GM19324 (cell line): ENCODE measurements around the gene PIK3CA.
"Not testable (repeated sequence)": the region's sequence is repeated elsewhere in the genome, so short reads cannot be mapped to it uniquely, and the experiment has no call there.

Experiments
- ATAC-seq: cut with Tn5 transposase; IDR thresholded peaks from one replicate; pipeline ENCODE4 v1.9.1; 2021; ENCODE audit warnings: mild to moderate bottlenecking, moderate library complexity; ENCODE audit not compliant: unreplicated experiment, low FRiP score

PIK3CA gene

DNA sequence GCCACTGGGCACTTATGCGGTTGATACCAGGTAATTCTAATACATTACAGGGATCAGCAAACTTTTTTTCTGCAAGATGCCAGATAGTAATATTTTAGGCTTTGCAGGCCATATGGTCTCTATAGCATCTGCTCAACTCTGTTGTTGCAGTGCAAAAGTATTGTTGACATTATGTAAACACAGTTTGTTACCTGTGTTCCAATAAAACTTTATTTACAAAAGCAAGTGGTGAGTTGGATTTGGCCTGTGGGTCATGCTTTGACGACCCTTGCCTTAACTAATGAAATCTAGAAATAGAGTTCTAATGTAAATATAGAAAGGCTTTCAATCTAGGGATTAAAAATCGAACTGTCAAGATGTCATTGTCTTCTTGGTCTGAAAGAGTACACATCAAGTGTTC, 44.4 kb downstream of the PIK3CA start:
- no peak for ATAC-seq

DNA sequence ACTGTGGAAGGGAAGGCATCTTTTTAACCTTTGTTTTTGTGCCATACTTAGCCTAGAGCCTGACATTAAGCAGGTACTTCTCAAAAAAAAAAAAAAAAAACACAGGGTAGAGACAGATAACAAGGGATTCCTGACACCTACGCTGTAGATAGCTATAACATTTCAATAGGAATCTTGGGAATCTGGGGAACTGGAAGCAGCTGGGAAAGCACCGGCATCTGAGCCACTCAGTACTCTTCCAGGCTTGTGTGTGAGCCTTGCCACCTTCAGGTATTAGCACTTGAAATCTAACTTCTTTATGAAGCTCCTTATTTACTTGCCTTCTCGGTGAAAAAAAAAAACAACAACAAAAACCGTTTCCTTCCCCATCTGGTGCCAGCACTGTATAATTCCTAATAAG, 46.8 kb downstream of the PIK3CA start:
- ATAC-seq: no peak

DNA sequence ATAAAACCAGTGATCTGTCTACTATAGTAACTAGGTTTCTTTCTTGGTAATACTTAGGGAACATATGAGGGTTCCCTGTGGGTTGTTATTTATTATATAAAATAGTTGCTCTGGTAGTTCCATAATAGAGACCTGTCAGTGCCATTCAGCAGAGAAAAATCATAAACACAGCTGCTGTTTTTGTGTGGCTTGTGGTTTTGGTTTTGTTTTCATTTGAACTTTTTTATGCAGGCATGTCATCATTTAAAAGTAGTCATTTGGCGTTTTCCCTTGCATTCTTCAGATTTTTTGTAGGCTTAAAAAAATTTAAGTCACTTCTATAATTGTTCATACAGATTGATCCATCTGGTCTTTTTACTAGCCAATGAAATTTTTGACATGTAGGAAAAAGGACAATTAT, 47.9 kb downstream of the PIK3CA start:
- peak; percentile 86 for ATAC-seq

DNA sequence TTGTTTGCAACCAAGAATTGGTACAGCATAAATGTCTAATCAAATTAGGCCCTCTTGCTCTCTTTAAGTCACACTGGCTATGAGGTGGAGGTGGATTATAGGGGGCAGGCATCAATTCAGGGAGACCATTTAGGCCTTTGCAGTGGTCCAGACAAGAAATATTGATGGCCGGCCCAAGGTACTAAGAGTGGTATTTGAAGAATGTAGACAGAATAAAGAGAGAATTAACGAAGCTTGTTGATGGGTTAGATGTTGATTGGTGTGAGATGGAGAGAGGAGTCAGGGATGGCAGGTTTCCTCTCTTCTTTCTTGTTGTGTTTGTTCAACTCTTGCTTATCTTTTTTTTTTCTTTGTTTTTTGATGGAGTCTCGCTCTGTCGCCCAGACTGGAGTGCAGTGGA, 48.5 kb downstream of the PIK3CA start:
- ATAC-seq: no peak

DNA sequence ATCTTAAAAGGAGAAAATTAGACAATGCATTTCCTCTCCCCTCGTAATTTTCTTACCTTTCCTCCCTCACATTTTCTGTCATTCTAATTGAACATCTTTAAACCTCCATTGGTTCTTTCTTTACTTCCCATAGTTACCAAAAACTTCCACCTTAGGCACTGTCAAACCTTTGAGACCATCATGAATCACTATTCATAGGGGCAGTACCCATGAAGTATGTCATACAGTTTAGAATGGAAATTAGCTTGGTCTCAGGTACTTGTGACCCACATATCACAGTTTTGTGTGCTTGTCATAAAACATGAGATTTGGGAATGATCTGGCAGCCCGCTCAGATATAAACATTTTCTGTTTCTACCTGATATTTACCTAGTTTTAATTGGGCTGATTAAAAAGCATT, 52.6 kb downstream of the PIK3CA start:
- ATAC-seq: no peak

DNA sequence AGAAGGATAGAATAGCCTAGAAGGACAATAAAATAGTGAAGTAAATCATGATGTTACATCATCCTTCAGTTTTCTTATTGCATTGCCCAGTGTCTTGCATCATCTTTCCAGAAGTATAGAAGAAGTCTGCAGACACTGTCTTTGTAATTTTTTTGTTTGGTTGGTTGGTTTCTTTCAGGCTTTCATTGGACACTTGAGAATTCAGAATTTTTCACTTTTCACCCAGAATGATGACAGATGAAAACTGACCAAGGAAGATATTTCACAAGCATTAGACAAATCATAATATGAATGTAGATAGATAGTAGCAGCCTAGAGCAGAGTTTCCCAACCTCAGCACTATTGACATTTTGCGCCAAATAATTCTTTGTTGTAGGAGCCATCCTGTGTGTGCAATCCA, 67.4 kb downstream of the PIK3CA start:
- not testable (repeated sequence) for ATAC-seq

DNA sequence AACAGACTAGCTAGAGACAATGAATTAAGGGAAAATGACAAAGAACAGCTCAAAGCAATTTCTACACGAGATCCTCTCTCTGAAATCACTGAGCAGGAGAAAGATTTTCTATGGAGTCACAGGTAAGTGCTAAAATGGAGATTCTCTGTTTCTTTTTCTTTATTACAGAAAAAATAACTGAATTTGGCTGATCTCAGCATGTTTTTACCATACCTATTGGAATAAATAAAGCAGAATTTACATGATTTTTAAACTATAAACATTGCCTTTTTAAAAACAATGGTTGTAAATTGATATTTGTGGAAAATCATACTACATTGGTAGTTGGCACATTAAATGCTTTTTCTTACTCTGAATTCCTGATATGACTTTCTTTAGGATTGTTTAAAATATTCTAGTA, 70.1 kb downstream of the PIK3CA start:
- ATAC-seq: not testable (repeated sequence)

DNA sequence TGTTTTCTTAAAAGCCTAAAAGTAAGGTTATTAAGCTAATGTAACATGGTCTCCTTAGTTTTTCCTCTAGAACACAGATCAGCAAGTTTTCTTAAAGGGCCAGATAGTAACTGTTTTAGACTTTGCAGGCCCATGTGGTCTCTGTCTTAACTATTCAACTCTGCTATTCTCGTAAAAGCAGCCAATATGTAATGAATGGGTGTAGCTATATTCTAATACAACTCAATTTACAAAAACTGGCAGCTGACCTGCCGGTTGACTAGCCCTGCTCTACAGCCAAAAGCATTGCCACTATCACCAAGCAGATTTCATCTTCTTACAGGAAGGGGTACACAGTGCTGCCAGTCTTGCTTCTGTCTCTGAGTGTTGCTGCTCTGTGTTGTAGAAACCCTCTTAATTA, 75.4 kb downstream of the PIK3CA start:
- no peak for ATAC-seq

DNA sequence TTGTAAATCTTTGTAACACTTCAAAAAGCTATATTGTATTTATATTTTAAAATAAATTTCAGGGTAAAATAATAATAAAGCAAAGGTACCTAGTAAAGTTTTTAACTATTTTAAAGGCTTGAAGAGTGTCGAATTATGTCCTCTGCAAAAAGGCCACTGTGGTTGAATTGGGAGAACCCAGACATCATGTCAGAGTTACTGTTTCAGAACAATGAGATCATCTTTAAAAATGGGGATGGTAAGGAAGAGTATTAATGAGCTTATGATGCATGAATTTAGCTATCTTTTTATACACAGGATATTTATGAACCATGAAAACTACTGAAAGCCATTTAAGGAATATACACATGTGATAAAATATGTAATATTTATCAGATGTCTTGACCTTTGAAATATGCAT, 76.4 kb downstream of the PIK3CA start:
- ATAC-seq: no peak

DNA sequence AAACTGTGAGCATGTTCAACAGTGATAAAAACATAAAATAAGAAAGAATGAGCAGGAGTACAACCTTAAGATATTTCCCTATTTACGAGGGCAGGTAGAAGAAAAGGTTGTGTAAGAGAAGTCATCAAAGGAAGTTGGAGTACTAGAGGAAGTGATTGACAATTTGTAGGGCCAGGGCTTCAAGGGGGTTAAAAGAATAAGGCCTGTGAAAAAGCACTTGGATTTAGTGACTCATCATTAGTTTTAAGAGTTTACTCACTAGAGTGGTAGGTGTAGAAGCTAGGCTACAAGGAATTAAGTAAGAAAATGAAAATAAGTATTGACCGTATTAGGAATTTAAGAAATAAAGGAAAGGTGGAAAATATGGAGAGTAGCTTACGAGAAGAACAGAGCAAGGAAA, 79.2 kb downstream of the PIK3CA start:
- no peak for ATAC-seq

DNA sequence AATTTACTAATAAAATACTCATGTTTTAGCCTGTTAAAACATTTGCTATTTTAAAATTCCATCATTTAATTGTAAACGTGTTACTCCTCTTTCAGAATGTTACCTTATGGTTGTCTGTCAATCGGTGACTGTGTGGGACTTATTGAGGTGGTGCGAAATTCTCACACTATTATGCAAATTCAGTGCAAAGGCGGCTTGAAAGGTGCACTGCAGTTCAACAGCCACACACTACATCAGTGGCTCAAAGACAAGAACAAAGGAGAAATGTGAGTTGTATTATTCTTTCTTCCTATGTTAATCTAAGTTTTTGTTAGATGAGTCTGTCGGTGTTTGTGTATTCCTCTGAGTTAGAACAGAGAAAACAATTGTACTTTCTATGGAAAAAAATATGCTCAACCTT, 81.0 kb downstream of the PIK3CA start:
- peak; percentile 74 for ATAC-seq

DNA sequence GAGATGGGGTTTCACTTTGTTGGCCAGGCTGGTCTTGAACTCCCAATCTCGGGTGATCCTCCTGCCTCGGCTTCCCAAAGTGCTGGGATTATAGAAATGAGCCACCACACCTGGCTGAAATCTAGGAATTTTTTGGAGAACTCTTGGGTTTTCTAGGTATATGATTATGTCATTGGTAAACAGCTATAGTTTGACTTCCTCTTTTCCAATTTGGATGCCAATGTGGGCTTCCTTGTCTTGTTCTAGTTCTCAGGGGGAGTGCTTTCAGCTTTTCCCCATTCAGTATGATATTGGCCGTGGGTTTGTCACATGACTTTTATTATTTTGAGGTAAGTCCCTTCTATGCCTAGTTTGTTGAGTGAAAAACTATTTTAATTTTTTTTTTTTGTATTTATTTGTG, 84.9 kb downstream of the PIK3CA start:
- no peak for ATAC-seq

DNA sequence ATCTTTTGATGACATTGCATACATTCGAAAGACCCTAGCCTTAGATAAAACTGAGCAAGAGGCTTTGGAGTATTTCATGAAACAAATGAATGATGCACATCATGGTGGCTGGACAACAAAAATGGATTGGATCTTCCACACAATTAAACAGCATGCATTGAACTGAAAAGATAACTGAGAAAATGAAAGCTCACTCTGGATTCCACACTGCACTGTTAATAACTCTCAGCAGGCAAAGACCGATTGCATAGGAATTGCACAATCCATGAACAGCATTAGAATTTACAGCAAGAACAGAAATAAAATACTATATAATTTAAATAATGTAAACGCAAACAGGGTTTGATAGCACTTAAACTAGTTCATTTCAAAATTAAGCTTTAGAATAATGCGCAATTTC, 86.0 kb downstream of the PIK3CA start:
- ATAC-seq: no peak

DNA sequence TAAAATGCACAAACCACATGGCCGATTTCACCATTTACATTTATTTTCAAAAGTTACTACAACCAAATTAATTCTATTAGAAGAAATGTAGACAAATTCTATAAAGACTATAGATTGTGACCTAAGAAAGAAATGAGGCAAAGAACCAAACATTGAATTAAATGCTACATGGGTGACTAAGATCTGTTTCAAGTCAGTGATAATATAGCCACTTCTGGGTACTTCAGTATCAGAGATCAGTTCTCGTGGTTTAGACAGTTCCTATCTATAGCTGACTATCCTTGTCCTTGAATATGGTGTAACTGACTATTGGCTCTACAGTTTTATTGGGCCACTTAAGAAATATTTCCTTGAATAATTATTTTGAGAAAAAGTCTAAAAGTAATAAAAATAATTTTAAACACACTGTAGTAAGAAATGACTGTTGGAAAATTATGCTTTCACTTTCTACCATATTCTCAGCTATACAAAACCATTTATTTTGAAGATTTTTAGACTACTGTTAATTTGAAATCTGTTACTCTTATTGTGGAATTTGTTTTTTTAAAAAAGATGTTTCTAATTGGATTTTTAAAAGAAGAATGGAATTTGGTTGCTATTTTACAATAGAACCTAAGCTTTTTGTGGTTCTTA, 88.6 kb downstream of the PIK3CA start:
- no peak for ATAC-seq

DNA sequence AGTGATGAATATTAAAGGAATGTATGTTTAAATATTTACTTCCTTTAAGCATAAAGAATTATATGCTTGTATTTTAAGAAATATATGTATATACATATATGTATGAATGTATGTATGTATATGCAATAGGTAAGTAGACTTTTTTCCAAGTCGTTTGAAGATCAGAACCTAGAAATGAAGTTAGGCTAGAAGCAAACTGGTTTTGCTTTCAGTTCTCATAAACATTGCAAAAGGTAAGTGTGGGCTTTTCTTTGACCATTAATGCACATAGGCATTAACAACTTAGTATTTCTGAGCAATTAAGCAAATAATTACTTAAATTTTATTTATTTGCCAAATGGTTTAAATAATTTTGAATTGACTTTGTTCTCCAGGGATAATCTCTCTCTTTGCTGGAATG, 92.1 kb downstream of the PIK3CA start:
- ATAC-seq: not testable (repeated sequence)

DNA sequence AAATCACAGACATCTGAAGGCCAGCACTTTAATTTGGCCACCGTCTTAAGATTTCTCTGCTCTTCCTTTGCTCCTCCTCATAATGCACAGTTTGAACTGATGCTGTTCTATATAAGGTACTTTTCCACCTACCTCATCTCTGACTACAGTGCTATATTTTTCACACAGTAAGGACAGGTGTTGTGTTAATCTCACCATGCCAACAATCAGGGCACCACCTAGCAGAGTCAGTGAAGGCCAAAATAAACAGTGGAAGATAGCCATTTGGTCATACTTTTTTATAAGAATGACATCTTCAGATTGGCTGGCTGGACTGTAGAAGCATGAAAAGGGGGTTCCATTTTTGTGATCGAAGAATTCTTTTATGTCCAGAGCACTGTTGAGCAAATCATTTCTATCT, 94.7 kb downstream of the PIK3CA start:
- not testable (repeated sequence) for ATAC-seq

DNA sequence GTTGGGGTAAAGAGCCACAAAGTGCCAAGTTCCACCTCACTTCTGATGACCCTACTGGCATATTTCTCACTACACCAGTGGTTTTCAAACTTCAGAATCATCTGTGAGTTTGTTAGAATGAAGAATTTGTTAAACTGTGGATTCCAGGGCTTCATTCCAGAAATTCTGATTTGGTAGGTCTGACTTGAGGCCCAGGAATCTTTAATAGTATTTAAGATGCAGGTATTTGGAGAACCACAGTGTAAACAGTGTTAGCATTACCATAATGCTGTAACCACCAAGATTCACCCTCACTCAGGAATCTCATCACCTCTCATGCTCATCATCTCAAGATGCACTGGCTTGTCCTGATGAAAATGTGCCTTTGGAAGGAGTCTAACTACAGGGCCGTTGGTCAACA, 96.7 kb downstream of the PIK3CA start:
- no peak for ATAC-seq

DNA sequence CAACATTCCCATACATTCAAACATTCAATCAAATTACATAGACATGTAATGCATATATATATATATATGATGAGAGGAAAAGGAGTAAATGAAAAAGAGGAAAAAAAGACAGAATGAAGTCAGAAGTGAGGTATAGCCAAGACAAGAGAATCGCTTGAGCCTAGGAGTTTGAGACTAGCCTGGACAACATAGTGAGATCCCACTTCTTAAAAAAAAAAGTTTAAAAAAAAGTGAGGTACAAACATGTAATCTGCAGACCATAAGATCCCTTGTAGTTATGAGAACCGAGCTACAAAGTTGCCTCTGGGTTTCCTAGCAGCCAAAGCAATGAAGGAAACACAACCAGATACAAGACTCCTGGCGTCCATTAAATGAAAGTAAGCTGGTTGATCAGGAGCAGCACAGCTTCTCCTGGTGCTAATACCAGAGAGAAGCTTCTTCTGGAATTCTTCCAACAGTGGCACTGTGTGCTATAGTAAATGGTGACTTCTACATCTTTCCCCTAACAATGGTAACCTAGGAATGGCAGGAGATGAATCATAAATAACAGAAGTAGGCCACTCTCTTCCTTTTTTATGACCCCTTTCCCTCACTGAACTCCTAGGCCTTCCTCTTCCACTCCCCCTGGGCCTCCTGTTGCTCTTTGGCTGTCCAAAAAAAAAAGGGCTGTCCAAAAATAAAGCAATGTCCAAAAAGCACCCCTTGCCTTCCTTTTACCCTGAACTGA, 99.3 kb downstream of the PIK3CA start:
- no peak for ATAC-seq

DNA sequence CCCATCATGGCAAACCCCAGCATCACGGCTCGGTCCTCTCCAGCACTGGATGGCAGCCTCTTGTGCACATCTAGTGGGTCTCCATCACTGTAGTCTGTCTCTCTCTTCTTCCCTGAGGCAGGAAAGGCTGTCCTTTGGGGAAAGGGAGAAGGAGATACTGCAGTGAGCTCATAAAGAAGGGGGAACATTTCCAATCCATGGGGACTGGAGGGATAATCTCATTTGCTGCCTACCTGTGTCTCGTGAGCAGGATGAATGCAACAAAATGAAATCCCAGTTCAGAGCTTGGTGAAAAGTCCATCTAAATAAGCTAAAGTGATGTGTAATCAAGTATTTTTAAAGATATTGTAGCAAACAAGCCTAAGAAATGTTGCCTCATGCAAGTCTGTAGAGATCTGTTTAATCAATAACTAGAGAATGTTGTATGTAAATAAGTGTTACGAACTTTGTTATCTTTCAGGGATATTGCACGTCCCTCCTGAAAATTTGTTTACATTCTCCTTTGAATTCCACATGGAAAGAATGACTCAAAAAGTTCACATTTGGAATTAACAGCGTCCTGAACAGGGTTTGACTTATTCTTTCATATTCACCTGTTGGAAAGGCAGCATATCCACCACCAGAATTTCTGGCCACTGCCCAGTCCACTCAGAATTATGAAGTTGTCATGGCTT, 102.8 kb downstream of the PIK3CA start, which contains the start of gene KCNMB3:
KCNMB3 (minus strand) TSS at position 312 of the 674 bp plus-strand sequence; CDS start at position 188, 124 bp downstream.
- ATAC-seq: no peak

DNA sequence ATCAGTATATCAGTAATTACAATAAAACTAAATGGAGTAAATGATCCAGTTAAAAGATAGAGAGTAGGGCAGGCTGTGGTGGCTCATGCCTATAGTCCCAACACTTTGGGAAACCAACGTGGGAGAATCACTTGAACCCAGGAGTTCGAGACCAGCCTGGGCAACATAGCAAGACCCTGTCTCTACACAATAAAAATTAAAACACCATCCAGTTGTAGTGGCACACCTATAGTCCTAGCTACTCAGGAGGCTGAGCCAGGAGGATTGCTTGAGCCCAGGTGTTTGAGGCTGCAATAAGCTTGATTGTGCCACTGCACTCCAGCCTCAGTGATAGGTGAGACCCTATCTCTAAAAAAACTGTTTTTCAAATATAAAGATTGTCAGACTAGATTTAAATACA, 108.7 kb downstream of the PIK3CA start:
- no peak for ATAC-seq

DNA sequence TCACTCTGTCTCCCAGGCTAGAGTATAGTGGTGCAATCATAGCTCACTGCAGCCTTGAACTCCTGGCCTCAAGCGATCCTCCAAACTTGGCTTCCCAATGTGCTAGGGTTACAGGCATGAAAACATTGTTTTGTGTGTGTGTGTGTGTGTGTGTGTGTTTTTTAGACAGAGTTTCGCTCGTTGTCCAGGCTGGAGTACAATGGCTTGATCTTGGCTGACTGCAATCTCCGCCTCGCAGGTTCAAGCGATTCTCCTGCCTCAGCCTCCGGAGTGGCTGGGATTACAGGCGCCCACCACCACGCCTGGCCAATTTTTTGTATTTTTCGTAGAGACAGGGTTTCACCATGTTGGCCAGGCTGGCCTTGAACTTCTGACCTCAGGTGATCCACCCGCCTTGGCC, 109.6 kb downstream of the PIK3CA start:
- ATAC-seq: not testable (repeated sequence)

DNA sequence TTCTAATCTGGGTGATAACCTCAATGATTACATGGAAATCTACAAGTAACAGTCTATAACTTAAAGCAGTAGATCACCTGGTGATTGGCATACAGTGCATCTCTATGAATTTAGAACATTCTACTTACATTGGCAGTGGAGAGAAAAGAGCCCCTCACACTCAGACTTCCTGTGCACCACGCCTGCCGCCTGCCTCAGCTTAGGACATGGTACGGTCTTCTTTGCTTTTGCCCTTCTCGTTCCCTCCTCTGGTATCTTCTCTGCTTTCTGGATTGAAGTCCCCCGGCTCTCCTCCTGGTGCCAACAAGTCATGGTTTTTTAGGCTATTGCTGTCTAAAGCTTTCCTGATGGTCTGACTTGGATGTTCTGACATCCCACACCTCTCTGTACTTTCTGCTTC, 110.7 kb downstream of the PIK3CA start:
- ATAC-seq: no peak
